ENCODE measurements around the gene CSMD2. TPM values are rescaled to one million over a fixed set of nuclear protein-coding genes. Genes with fewer than 3 reads are reported as not detected.

Gene CSMD2
- total and polyA plus RNA-seq, 2 of the 8 experiments (the other 6 are each of a cell fraction or from before 2014, with no cell fraction given): 7.0 to 14.7 TPM

DNA sequence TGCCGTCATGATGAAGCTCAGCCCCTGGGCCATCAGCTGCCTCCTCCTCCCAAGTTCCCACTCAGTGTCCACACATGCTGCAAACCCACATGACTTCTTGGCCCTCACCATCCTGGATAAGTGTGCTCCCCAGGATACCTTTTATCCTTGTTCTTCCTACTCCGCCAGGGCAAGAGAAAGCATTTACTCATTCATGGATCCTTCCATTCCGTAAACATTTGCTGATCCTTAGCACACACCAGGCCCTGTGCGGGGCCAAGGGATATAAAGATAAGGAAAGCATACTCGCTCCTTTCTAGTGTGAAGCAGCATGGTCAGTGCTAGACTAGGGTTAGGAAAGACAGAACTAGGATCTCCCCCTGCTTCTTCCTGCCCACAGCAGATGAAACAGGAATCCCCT is 423.3 kb downstream of the CSMD2 start (continued):
- TF ChIP-seq, protein P1, sequence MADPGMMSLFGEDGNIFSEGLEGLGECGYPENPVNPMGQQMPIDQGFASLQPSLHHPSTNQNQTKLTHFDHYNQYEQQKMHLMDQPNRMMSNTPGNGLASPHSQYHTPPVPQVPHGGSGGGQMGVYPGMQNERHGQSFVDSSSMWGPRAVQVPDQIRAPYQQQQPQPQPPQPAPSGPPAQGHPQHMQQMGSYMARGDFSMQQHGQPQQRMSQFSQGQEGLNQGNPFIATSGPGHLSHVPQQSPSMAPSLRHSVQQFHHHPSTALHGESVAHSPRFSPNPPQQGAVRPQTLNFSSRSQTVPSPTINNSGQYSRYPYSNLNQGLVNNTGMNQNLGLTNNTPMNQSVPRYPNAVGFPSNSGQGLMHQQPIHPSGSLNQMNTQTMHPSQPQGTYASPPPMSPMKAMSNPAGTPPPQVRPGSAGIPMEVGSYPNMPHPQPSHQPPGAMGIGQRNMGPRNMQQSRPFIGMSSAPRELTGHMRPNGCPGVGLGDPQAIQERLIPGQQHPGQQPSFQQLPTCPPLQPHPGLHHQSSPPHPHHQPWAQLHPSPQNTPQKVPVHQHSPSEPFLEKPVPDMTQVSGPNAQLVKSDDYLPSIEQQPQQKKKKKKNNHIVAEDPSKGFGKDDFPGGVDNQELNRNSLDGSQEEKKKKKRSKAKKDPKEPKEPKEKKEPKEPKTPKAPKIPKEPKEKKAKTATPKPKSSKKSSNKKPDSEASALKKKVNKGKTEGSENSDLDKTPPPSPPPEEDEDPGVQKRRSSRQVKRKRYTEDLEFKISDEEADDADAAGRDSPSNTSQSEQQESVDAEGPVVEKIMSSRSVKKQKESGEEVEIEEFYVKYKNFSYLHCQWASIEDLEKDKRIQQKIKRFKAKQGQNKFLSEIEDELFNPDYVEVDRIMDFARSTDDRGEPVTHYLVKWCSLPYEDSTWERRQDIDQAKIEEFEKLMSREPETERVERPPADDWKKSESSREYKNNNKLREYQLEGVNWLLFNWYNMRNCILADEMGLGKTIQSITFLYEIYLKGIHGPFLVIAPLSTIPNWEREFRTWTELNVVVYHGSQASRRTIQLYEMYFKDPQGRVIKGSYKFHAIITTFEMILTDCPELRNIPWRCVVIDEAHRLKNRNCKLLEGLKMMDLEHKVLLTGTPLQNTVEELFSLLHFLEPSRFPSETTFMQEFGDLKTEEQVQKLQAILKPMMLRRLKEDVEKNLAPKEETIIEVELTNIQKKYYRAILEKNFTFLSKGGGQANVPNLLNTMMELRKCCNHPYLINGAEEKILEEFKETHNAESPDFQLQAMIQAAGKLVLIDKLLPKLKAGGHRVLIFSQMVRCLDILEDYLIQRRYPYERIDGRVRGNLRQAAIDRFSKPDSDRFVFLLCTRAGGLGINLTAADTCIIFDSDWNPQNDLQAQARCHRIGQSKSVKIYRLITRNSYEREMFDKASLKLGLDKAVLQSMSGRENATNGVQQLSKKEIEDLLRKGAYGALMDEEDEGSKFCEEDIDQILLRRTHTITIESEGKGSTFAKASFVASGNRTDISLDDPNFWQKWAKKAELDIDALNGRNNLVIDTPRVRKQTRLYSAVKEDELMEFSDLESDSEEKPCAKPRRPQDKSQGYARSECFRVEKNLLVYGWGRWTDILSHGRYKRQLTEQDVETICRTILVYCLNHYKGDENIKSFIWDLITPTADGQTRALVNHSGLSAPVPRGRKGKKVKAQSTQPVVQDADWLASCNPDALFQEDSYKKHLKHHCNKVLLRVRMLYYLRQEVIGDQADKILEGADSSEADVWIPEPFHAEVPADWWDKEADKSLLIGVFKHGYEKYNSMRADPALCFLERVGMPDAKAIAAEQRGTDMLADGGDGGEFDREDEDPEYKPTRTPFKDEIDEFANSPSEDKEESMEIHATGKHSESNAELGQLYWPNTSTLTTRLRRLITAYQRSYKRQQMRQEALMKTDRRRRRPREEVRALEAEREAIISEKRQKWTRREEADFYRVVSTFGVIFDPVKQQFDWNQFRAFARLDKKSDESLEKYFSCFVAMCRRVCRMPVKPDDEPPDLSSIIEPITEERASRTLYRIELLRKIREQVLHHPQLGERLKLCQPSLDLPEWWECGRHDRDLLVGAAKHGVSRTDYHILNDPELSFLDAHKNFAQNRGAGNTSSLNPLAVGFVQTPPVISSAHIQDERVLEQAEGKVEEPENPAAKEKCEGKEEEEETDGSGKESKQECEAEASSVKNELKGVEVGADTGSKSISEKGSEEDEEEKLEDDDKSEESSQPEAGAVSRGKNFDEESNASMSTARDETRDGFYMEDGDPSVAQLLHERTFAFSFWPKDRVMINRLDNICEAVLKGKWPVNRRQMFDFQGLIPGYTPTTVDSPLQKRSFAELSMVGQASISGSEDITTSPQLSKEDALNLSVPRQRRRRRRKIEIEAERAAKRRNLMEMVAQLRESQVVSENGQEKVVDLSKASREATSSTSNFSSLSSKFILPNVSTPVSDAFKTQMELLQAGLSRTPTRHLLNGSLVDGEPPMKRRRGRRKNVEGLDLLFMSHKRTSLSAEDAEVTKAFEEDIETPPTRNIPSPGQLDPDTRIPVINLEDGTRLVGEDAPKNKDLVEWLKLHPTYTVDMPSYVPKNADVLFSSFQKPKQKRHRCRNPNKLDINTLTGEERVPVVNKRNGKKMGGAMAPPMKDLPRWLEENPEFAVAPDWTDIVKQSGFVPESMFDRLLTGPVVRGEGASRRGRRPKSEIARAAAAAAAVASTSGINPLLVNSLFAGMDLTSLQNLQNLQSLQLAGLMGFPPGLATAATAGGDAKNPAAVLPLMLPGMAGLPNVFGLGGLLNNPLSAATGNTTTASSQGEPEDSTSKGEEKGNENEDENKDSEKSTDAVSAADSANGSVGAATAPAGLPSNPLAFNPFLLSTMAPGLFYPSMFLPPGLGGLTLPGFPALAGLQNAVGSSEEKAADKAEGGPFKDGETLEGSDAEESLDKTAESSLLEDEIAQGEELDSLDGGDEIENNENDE (IDR thresholded peaks at IDR 0.05; ENCODE audit: insufficient replicate concordance, low read length): no peak
- TF ChIP-seq RBBP5 (IDR thresholded peaks at IDR 0.05; ENCODE audit: borderline replicate concordance, low read depth, low read length) (no peak), SIX5 (IDR thresholded peaks at IDR 0.05; ENCODE audit: low read depth, low read length) (no peak), POLR2A (IDR thresholded peaks at IDR 0.05; ENCODE audit: control extremely low read depth in 1 of 2, low read depth in 2 of 2, low read length in 2 of 2) (no peak), YY1 (IDR thresholded peaks at IDR 0.05; ENCODE audit: low read depth, low read length) (no peak), KDM4A (IDR thresholded peaks at IDR 0.05; ENCODE audit: low read depth, low read length, severe bottlenecking) (no peak), GTF2F1 (IDR thresholded peaks at IDR 0.05; ENCODE audit: borderline replicate concordance, low read depth, low read length) (no peak), SIRT6 (IDR thresholded peaks at IDR 0.05; ENCODE audit: low read length) (no peak), BRCA1 (IDR thresholded peaks at IDR 0.05; ENCODE audit: low read depth, low read length) (no peak), KDM5A (IDR thresholded peaks at IDR 0.05; ENCODE audit: low read length) (no peak), TAF7 (optimal IDR thresholded peaks at IDR 0.05; ENCODE audit: borderline replicate concordance, low read depth, low read length) (no peak), EGR1 (IDR thresholded peaks at IDR 0.05; ENCODE audit: borderline replicate concordance, low read depth, low read length) (no peak)
- TF ChIP-seq, protein P2, sequence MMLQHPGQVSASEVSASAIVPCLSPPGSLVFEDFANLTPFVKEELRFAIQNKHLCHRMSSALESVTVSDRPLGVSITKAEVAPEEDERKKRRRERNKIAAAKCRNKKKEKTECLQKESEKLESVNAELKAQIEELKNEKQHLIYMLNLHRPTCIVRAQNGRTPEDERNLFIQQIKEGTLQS (IDR thresholded peaks at IDR 0.05; ENCODE audit: insufficient read depth, low read depth, low read length): no peak
